ENCODE measurements around the gene PPT1.

Gene PPT1

DNA sequence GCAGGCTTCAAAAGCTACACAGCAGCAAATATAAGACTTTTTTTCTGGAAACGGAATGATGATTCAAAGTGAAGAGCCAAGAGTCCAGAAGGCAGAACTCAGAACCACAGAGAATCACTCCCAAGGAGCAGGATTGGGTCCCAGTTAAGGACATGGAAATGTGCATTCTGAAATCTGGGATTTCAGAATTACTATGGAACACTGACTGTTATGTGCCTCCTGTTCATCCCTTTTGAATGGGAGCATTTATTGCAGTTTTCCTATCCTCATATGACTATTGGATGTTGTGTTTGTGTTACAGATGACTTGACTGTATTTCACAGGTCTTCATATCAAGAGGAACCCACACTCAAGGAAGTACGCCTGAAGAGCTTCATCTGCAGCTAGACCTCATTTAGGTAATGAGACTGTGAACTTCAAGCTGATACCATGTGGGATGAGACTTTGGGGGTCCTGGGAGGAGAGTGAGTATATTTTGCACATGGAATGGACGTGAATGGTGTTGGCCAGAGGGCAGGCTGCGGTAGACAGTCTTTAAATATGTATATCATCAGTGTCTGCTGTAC, 73.6 kb downstream of the PPT1 start:
- no peak for DNase-seq
